ENCODE data around the gene CYP27B1.

Gene CYP27B1

GRCh38 chr12:57766464-57767304 lies at the start of gene CYP27B1:
Gene CYP27B1 (minus strand): TSS chr12:57767078. CDS start chr12:57767041, 37 bp downstream.
- H3K27ac Mint-ChIP-seq: no peak within 1 kb of the TSS
- H3K36me3 Mint-ChIP-seq (ENCODE audit: low read depth): peaks cover 33% of the 10 kb centered on the region
- intact Hi-C loops (cut with micrococcal nuclease): no loop called here
- peaks cover 55% of the 10 kb centered on the region for H3K27me3 Mint-ChIP-seq
- H3K9me3 Mint-ChIP-seq: no peaks in the 10 kb centered on the region
- peak within 1 kb of the TSS; percentile 66 for H3K4me3 Mint-ChIP-seq
- peaks cover 75% of the 10 kb centered on the region for H3K4me1 Mint-ChIP-seq (ENCODE audit: low read depth)

GRCh38 chr12:57816001-57816854 lies 49.4 kb upstream of the CYP27B1 start:
- peaks cover 51% of the 10 kb centered on the region for H3K4me1 Mint-ChIP-seq (ENCODE audit: low read depth)
- intact Hi-C loops (cut with micrococcal nuclease): no loop called here
- H3K27me3 Mint-ChIP-seq: no peaks in the 10 kb centered on the region
- H3K36me3 Mint-ChIP-seq (ENCODE audit: low read depth): peaks cover 65% of the 10 kb centered on the region
- peak overlapping the region; percentile 67 for H3K27ac Mint-ChIP-seq
- H3K4me3 Mint-ChIP-seq: no peak overlapping the region
- no peaks in the 10 kb centered on the region for H3K9me3 Mint-ChIP-seq

- Mint-ChIP-seq H3K9me3 (no peaks in the 10 kb centered on the region), H3K4me1 (ENCODE audit: low read depth) (peaks cover 51% of the 10 kb centered on the region), H3K27ac (peak overlapping the region; percentile 39), H3K36me3 (ENCODE audit: low read depth) (peaks cover 65% of the 10 kb centered on the region), H3K27me3 (no peaks in the 10 kb centered on the region), H3K4me3 (no peak overlapping the region)
- intact Hi-C loops (cut with micrococcal nuclease): no loop called here
Measured at GRCh38 chr12:57815177-57816000, 48.5 kb upstream of the CYP27B1 start.

GRCh38 chr12:57813971-57814772 lies 47.3 kb upstream of the CYP27B1 start:
- H3K4me3 Mint-ChIP-seq: no peak overlapping the region

GRCh38 chr12:57813111-57813970 lies 46.5 kb upstream of the CYP27B1 start:
- Mint-ChIP-seq H3K27me3 (no peaks in the 10 kb centered on the region), H3K36me3 (ENCODE audit: low read depth) (peaks cover 66% of the 10 kb centered on the region), H3K27ac (no peak overlapping the region), H3K4me1 (ENCODE audit: low read depth) (peaks cover 44% of the 10 kb centered on the region), H3K4me3 (no peak overlapping the region), H3K9me3 (no peaks in the 10 kb centered on the region)
- intact Hi-C loops (cut with micrococcal nuclease): no loop called here

More at GRCh38 chr12:57813971-57814772, 47.3 kb upstream of the CYP27B1 start:
- peaks cover 66% of the 10 kb centered on the region for H3K36me3 Mint-ChIP-seq (ENCODE audit: low read depth)
- H3K9me3 Mint-ChIP-seq: no peaks in the 10 kb centered on the region
- peaks cover 52% of the 10 kb centered on the region for H3K4me1 Mint-ChIP-seq (ENCODE audit: low read depth)
- intact Hi-C loops (cut with micrococcal nuclease): no loop called here
- H3K27ac Mint-ChIP-seq: peak overlapping the region; percentile 30
- H3K27me3 Mint-ChIP-seq: no peaks in the 10 kb centered on the region

GRCh38 chr12:57811028-57811755 lies 44.3 kb upstream of the CYP27B1 start:
- Mint-ChIP-seq H3K27ac (no peak overlapping the region), H3K9me3 (no peaks in the 10 kb centered on the region), H3K4me3 (no peak overlapping the region), H3K27me3 (no peaks in the 10 kb centered on the region), H3K36me3 (ENCODE audit: low read depth) (peaks cover 84% of the 10 kb centered on the region), H3K4me1 (ENCODE audit: low read depth) (peaks cover 36% of the 10 kb centered on the region)
- intact Hi-C loops (cut with micrococcal nuclease): no loop called here

GRCh38 chr12:57810450-57810849 lies 43.6 kb upstream of the CYP27B1 start:
- Mint-ChIP-seq H3K4me3 (no peak overlapping the region), H3K9me3 (no peaks in the 10 kb centered on the region), H3K27ac (no peak overlapping the region), H3K4me1 (ENCODE audit: low read depth) (peaks cover 29% of the 10 kb centered on the region), H3K36me3 (ENCODE audit: low read depth) (peaks cover 89% of the 10 kb centered on the region), H3K27me3 (no peaks in the 10 kb centered on the region)
- intact Hi-C loops (cut with micrococcal nuclease): no loop called here

GRCh38 chr12:57809425-57809824 lies 42.5 kb upstream of the CYP27B1 start:
- no peak overlapping the region for H3K4me3 Mint-ChIP-seq
- no peaks in the 10 kb centered on the region for H3K27me3 Mint-ChIP-seq
- peaks cover 25% of the 10 kb centered on the region for H3K4me1 Mint-ChIP-seq (ENCODE audit: low read depth)
- no peaks in the 10 kb centered on the region for H3K9me3 Mint-ChIP-seq
- H3K36me3 Mint-ChIP-seq (ENCODE audit: low read depth): peaks cover 94% of the 10 kb centered on the region
- H3K27ac Mint-ChIP-seq: no peak overlapping the region
- intact Hi-C loops (cut with micrococcal nuclease): no loop called here

- H3K4me1 Mint-ChIP-seq (ENCODE audit: low read depth): peaks cover 22% of the 10 kb centered on the region
- no peak overlapping the region for H3K4me3 Mint-ChIP-seq
- H3K27ac Mint-ChIP-seq: no peak overlapping the region
- peaks cover 93% of the 10 kb centered on the region for H3K36me3 Mint-ChIP-seq (ENCODE audit: low read depth)
- intact Hi-C loops (cut with micrococcal nuclease): no loop called here
- no peaks in the 10 kb centered on the region for H3K27me3 Mint-ChIP-seq
- H3K9me3 Mint-ChIP-seq: no peaks in the 10 kb centered on the region
Measured at GRCh38 chr12:57808351-57808750, 41.5 kb upstream of the CYP27B1 start.

- H3K36me3 Mint-ChIP-seq (ENCODE audit: low read depth): peaks cover 93% of the 10 kb centered on the region
- intact Hi-C loops (cut with micrococcal nuclease): no loop called here
- no peaks in the 10 kb centered on the region for H3K27me3 Mint-ChIP-seq
- H3K27ac Mint-ChIP-seq: no peak overlapping the region
- H3K4me3 Mint-ChIP-seq: no peak overlapping the region
- H3K9me3 Mint-ChIP-seq: no peaks in the 10 kb centered on the region
- peaks cover 17% of the 10 kb centered on the region for H3K4me1 Mint-ChIP-seq (ENCODE audit: low read depth)
Measured at GRCh38 chr12:57807285-57807684, 40.4 kb upstream of the CYP27B1 start.

- Mint-ChIP-seq H3K36me3 (ENCODE audit: low read depth) (peaks cover 93% of the 10 kb centered on the region), H3K4me1 (ENCODE audit: low read depth) (peaks cover 13% of the 10 kb centered on the region), H3K27me3 (no peaks in the 10 kb centered on the region), H3K9me3 (no peaks in the 10 kb centered on the region), H3K4me3 (no peak overlapping the region), H3K27ac (no peak overlapping the region)
- intact Hi-C loops (cut with micrococcal nuclease): no loop called here
Measured at GRCh38 chr12:57806677-57807076, 39.8 kb upstream of the CYP27B1 start.
